Measurements from ENCODE around the gene CHTOP.

DNA sequence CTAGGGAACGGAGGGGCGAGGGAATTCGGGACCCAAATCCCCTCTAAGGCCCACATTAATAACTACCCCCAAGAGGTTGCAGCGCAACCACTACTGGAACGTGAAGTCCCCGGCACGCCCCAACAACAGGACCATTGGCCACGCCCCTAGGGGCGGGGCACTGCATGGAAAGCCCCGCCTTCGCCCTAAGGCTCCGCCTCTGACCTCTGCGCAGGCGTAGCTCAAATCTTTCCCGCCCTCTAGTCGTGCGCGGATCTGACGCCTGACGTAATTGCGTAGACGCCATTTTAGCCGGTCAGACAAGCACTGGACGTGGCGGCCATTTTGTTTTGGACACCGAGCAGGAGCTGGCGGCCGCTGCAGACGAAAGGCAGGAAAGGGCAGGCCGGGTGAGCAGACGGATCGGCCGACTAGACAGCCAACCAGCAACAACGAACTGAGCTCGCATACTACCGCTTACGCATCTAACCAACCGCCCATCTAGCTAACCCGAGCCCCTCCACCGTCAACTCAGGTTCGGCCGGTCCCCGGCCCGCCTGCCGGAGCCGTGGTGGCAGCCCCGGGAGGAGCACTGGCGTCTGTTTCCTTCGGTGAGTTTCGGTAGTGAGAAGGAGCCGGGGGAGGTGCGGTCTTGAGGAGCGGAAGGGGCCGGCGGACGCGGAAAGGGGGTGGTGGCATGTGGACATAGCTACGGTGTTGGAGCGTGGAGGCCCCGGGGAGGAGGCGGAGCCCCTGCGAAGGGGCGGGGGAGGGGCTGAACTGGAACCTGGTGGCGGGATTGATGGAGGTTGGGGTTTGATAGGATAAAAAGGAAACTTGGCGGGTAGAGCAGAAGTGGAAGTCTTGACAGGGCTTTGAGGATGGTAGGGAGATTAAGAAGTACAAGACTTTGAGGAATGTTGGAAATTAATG lies at the start of gene CHTOP:
- no peak for TF ChIP-seq EZH2phosphoT487 (IDR thresholded peaks at IDR 0.05; ENCODE audit: insufficient read depth, low read depth)
- TF ChIP-seq EZH2 (IDR thresholded peaks at IDR 0.05; ENCODE audit: insufficient read depth, poor library complexity, severe bottlenecking), result no peak

Data from GM23248 (cell line).